TTC549 (cell line): ENCODE results near the gene KLRF2.
"Not testable (repeated sequence)": the region's sequence is repeated elsewhere in the genome, so short reads cannot be mapped to it uniquely, and the experiment has no call there.

Source experiments
- FAIRE-seq: peaks from 2 replicates; lab custom pipeline; 2012; peaks lifted over from hg19 to GRCh38; lab: Jason Lieb, UNC

KLRF2 gene, protein sequence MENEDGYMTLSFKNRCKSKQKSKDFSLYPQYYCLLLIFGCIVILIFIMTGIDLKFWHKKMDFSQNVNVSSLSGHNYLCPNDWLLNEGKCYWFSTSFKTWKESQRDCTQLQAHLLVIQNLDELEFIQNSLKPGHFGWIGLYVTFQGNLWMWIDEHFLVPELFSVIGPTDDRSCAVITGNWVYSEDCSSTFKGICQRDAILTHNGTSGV

DNA sequence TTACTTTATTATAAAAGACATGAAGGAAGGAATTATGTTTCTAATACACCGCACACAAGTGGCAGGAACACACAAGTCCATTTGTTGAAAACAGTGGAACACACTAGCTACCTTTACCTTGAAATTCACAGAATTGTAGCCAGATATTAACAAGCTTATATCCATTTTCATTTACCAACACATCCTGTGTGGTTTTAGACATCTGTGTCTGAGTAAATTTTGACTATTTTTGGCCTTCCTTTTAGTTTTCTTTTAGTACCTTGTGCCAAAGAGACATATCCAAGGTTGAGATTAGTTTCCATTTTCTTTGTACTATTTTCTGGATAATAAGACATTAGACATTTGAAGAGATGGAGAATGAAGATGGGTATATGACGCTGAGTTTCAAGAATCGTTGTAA, at the start of gene KLRF2:
KLRF2 (plus strand) TSS at position 244 of the 400 bp plus-strand sequence; CDS start at position 351, 107 bp downstream.
- no peak for FAIRE-seq

DNA sequence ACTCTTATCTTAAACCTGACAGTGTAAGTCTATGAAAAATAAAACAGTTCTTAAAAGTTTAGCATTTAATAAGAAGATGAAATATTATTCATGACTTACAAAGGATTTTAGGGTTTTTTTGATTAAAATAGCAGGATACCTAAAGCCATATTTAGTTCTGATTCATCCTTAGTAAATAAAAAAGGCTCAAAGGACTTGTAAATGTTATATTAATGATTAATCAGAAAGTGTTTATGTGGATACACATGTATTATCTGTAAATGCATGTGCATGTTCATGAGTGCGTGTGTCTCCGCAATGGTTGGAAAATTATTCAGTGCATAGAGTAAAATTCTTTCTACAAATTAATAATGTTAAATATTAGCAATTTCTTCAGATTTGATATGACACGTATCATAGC, 49.6 kb upstream of the KLRF2 start:
- no peak for FAIRE-seq

DNA sequence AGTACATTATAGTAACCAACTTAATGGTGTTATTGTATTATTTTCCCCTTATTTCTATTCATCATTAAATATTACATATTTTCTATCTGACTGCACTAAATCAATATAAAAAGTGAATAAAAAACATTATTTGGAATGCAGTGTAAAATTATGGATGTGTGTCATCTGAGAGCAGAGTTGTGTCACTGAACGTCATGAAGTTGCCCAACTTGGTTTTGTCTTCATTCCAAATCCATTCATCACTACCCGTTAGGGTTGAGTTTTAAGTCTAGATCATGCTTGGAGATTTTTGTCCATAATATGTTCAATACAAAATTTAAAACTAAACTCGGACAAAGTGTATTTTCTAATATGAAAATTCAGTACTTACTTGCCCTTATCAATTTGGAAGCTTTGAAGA, 37.9 kb upstream of the KLRF2 start:
- FAIRE-seq = no peak

DNA sequence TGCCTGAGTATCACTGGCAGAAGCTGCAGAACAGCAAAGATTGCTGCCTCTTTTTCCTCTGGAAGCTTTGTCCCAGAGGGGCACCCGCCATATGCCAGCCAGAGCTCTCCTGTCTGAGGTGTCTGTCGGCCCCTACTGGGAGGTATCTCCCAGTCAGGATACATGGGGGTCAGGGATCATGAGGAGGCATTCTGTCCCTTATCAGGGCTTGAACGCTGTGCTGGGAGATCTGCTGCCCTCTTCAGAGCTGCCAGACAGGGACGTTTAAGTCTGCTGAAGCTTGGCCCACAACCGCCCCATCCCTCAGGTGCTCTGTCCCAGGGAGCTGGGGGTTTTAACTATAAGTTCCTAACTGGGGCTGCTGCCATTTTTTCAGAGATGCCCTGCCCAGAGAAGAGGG, 32.4 kb upstream of the KLRF2 start:
- FAIRE-seq = no peak

DNA sequence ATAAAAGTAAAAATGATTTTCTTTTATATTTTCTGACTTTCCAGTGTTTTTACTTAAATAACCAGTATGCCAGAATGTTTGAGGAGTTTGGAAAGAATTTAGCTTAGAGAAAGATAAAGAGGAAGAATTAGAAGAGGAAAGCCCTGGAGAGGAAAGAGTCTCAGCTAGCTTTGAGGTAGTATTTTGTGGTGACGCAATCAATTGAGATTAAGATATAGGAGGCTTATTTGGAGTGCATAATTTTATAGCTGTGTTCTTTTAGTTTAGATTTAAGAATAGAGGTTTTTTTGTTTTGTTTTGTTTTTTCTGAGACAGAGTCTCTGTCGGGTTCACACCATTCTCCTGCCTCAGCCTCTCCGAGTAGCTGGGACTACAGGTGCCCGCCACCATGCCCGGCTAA, 30.2 kb upstream of the KLRF2 start:
- no peak for FAIRE-seq

DNA sequence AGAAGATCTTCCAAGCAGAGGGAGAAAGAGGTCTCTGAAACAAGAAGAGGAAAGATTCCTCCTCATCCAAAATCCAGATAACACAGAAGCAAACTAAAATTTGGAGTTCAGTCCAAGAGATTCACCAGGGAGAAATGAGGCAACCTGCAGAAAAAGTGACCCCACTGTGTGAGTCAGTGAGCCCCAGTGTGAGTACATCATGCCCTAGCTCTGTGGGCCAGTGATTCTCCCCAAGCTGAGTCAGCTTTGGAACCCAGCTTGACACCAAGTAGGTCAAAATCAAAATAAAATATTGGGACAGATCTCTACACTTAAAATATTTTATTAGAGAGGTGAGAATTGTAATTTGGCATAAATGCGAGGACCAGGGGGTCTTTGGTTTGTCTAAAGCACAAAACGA, 29.4 kb upstream of the KLRF2 start:
- FAIRE-seq = no peak

DNA sequence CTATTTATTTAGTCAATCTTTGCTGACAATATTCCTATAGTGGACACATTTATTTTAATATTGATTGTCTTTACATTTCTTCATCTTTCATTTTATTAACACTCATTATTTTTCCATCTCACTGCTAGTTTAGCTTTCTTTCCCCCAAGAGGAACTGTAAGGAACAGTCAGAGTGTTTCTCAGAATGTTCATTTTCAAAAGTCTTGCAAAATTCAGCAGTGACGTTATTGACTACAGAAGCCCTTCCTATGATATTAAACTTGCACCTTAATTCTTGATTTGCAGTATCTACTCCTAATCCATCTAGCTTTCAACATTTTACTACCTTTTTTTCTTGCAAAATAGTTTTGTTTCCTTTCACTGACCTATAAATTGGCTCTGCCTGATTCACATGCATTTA, 25.1 kb upstream of the KLRF2 start:
- no peak for FAIRE-seq

DNA sequence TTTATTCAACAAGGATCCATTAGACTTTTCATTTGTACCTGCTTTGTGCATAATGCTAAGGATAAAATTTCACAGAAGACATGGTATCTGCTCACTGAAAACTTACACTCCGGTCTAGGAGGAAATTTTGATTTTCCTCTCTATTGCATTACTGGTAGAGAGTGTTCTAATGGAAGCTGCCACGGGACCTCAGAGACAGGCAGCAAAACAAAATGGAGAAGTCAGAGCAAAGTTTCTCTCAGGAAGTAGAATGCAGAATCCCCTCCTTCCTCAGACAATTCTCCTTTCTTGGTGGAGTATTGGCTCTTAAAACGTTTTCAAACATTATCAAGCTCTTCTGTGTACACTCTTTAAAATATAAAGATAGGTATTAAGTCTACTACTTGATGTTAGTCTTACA, 24.4 kb upstream of the KLRF2 start:
- FAIRE-seq = no peak

DNA sequence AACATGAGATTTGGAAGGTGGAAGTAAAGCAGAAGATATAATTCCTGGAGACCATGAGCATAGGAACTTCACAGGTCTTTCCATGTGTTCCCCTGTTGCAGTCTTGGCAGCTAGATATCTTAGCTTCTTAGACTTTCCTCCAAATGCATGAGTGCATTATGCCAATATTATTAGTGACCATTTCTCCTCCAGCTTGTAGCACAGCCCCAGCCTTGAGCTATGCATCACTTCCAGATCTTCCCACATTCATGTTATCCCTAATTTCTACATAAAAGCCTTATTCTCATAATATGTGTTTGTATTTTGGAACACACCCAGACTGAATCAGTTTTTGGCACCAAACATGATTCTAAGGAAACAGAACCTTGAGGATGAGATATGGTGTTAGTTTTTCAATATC, 23.2 kb upstream of the KLRF2 start:
- FAIRE-seq = no peak

DNA sequence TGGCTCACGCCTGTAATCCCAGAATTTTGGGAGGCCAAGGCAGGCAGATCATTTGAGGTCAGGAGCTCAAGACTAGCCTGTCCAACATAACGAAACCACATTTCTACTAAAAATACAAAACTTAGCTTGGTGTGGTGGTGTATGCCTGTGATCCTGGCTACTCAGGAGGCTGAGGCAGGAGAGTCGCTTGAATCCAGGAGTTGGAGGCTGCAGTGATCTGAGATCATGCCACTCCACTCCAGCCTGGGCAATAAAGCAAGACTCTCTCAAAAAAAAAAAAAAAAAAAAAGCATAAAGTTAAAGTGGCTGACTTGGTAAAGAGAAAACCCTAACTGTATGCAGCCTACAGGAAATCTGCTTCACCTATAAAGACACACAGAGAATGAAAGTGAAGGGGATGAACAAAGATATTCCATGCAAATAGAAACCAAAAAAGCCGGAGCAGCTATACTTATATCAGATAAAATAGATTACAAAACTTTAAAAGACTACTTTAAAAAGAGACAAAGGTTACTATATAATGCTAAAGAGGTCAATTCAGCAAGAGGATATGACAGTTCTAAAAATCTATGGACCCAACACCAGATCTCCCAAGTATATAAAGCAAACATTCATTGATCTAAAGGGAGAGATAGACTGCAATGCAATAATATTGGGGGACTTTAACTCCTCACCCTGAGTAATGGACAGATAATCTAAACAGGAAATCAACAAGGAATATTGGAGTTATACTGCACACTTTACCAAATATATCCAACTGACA, 16.2 kb upstream of the KLRF2 start:
- FAIRE-seq = no peak

DNA sequence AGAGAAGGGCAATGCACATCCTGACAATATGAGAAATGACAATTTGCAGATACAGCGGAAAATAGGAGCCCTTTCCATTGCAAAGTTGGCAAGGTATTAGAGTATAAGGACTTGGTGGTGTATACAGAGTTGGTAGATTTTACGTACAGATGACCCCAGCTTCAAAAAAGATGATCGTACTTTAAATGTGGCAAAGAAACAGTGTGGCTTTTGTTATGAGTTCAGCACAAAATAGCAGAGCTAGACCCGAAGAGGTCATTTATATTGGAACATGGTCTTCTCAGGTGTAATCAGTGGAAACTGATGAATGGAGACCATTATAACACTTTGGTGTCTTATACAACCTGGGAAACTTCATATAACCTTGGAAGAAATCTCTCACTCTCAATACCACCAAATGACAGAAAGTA, 14.4 kb upstream of the KLRF2 start:
- FAIRE-seq = no peak

DNA sequence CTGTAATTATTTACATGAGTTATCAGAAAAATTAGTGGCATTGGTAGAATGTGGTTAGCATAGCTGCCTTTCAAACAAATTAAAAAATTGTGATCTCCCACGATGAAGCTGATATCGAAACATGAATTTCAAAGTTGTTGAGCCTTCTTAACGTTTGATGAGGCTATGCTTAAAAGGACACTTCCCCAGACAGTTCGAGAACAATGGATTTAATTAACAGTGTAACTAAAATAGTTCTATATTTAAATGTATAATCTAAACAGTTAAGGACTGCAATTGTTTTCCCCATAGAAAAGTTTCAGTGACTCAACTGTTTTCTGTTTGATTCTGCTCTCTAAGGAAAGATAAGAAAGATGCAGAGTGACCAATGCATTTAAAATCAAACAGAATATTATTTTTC, 13.8 kb upstream of the KLRF2 start:
- no peak for FAIRE-seq

DNA sequence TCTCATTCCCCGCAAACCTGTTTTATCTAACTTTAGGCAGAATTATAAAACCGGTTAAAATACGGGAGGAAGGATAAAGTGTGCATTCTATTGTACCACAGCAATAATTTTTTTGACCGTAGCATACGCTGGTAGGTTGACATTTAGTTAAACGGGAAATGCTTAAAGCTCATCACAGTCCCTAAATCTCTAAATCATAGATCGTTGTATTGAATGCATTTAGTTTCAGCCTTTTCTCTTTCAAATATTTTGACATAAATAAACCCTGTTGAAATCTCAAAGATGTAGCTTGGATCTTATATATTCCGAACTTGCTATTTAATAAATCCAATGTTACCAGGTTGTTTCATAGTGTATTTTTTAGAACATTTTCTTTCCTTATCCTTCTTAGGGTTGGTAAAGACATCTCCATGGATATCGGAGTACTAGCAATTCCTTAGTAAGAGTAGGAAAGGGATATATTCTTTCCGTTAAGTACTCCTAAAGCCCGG, 12.9 kb upstream of the KLRF2 start:
- no peak for FAIRE-seq

DNA sequence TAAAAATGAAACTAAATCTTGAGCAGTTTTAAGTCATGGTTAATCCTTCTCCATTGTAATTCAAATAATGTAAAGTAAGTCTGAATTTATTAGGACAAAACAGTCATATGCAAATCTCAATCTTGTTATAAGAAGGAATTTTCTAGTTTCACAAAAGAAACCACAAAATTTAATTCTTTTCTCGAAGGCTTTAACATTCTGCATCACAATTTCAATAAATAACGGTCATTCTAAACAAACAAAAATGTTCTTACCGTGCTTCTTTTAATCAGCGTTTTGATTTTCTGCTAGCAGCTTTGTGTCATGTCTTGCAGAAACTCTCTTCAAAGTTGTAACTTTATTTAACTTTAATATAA, 12.4 kb upstream of the KLRF2 start:
- FAIRE-seq = peak; percentile 9

DNA sequence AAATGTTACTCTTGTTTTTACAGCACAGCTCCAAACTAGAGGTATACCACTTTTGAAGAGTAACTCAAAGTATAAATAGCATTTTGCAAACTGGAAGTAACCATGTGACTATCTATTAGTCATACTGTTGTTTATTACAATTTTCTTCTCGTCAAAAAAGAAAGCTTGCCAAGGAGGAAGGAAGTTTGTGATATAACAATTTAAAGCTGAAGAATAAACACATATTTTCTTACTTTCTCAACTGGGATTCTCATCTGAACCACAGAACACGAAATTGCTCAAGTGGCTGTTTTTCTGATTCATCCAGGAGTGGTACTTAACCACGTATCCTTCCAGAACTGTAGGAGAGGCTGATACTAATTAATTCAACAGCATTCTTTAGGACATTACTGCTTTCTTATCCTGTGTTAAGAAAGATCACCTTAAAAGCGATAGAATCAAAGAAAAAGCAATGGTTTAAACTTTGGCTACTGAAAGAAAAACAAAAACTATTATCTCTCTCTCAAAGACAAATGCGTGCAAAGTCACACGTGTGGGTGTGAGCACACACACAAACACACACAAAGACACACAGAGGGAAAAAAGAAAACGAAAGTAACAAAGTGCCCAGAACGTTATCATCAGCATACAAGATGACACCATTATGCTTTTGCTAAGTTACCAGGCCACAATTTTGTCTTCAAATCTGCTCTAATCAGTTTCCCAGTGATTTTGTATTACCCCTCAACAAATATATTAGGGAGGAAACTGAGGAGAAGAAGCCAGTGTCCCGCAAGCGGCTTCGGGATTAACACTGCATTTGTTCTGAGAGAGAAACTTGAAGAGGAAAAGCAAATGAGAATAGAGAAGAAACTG, 11.8 kb upstream of the KLRF2 start, which contains the start of gene CLEC2B:
CLEC2B (minus strand) TSS at position 48 of the 855 bp plus-strand sequence.
- FAIRE-seq = no peak

DNA sequence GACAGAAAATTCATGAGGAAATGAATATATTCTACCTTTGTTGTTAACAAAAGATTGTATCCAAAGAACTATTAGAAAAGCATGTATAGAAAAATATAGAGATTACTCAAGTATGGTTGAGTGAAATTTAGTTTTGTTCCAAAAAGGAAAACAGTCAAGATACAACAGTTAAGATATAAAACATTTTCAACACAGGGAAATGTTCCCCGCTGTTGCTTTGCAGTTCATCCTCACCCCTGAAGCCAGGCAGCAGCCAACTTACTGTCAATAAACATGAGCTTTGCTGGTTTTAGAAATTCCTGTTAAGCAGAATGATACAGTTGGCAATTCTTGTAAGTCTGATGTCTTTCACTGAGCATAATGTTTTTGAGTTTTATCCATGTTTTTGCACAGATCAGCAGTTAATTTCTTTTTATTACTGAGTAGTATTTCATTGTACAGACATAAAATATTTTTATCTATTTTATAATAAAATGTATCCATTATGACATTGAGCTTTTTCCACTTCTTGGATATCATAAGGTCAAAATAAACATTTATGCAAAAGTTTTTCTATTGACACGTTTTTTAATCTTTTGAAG, 10.9 kb upstream of the KLRF2 start:
- FAIRE-seq = no peak

DNA sequence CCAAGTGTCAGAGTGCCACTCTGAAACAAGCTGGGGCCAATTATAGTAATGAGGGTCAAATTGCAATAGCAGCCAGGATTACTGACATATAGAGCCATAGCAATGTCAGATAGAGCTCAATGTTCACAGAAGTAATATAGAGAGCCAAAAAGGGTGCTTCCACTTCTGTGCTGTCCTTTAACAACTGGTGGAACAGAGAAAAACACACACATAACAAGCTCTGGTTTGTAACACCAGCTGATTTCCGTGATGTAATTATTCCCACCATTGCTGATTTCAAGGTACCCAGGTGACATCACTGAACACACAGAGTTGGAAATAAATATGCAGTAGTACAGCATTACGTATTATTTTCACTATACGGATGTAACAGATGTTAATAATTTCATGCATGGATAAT, 9.1 kb upstream of the KLRF2 start:
- FAIRE-seq = no peak

DNA sequence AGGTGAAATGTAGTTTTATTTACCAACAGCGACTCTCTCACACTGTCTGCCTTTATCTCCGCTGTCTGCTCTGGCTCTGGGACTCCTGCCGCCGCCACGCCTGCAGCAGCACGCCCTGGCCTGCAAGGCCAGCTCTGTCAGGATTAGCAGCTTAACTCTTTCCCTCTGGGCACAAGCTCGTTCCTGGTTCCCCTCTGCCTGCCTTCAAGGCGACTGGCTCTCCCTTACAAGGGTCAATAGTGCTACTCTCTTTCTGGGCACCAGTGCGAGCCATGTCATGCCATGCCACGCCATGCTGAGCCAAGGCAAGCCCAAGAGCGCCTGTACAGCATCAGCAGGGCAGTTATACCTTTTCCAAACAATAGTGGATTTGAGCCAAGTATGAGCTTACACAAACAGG, 8.5 kb upstream of the KLRF2 start:
- FAIRE-seq = no peak

DNA sequence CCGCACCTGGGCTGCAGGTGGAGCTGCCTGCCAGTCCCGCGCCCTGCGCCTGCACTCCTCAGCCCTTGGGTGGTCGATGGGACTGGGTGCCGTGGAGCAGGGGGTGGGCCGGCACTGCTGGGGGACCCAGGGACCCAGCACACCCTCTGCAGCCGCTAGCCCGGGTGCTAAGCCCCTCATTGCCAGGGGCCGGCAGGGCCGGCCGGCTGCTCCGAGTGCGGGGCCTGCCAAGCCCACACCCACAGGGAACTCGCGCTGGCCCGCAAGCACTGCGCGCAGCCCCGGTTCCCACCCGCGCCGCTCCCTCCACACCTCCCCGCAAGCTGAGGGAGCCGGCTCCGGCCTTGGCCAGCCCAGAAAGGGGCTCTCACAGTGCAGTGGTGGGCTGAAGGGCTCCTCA, 5.2 kb upstream of the KLRF2 start:
- not testable (repeated sequence) for FAIRE-seq

DNA sequence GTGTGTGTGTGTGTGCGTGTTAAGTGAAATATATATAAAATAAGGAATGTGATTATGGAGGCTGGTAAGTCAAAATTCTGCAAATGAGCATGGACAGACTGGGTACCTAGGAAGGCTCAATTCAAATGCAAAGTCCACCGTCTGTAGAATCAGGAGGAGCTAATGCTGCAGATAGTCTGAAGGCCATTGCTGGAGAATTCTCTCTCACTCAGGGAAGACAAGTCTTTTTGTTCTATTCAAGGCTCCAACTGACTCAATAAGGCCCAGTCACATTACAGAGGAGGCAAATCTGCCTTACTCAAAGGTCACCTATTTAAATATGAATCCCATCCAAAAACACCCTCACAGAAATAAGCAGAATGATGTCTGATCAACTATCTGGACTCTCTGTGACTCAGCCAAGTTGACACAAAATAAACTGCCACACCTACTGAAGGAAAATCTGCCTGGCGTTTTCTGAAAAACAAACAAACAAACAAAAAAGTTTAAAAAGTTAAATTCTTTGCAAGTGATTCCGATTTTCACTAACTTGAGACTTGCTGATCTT, 684 bp upstream of the KLRF2 start:
- FAIRE-seq = no peak

DNA sequence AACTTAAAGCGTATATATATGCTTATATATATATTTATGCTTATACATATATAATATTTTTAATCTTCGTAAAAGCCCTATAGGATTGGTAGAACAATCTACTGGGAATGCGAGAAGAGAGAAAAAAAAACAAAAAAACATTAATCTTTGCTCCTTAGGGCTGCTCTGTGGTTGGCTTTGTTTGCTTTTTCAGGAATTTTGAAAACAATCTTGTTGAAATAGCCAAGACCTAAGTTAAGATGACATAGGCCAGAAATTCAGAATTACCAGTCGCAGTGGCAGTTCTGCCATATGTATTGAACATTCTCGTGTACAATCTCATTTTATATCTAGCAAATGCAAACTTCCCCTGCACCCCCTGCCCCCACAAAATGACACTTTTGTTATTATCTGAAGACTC, 699 bp downstream of the KLRF2 start:
- FAIRE-seq = no peak

DNA sequence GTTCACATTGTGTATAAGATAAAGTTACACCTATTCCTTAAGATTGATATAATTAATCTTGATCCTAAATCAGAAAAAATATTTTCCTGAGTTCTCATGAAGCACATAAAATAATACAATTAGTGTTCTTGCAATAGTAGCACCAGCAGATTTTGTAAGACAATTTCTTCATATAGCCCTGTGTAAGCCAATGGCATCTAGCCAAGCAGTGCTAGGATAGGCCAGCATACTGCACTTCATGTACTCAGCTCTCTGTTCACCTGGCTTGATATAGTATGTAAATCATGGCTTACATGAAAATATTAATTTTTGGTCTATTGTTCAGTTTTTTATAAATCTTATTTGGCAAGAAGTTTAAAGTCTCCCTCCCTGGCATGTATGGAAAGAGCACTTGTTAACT, 1.9 kb downstream of the KLRF2 start:
- no peak for FAIRE-seq
